Stimulated activated naive CD4-positive, alpha-beta T cell (primary cell): Measurements from ENCODE around the gene CNN3.

Source experiments
- DNase-seq, 6 experiments: peaks; one replicate each; lab custom pipeline; 2025; lab: John Stamatoyannopoulos, UW

CNN3 gene

GRCh38 chr1:94856004-94856403 lies 70.9 kb downstream of the CNN3 start:
- no peak for DNase-seq

DNA sequence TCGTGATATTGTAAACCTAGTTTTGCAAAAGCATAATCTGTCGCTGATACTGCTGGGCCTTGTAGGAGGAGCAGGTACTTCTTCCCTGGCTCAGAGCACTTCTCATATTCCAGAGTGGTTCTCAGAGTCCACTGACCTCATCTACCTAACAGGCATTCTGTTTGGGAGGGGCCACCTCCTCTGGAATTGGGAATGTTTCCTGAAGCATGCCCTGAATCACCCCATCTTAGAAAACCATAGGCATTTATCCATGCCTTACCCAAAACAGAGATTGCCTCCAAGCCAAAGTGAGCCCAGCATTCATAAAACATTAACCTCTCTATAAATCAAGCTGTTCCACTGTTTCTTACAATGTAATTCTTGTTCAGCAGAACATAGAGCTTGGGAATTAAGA lies 71.6 kb downstream of the CNN3 start:
- no peak for DNase-seq

DNA sequence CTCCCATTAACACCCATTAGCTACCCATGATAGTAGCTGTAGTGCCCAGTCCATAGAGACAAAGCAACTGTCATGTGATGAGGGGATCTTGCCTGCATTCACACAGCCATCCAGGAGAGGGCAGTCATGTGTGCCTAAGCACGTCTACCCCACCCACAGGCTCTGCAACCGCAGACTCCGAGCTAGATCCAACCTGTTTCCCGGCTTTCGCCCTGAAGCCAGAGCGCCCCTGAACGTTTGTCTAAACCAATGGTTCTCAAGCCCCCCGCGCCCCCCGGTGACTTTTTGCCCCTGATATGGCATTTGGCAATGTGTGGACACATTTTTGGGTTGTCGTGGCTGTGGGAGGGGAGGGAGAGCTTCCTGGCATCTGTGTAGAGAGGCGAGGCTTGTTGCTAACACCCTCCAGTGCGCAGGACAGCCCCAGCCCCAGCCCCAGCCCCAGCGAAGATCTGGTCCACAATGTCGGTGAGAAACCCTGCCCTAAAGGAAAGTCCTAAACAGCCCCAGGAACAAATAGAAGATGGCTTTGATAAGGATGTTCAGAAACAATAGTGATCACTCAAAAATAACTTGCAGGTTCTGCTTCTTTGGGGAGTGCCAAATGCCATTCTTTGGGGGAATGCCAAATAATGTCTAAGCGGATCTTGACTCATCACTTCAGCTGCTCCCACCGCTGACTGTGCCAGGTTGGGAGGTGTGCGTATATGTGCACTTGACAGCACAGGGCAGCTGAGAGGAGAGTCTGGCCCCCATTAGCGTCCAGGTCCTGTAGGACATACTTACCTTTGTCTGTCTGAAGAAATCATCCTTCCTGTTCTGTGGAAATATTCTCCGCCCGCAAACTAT lies 72.2 kb downstream of the CNN3 start:
- peak; percentile 49 to 84 (median 66) for DNase-seq

GRCh38 chr1:94852788-94853187 lies 74.1 kb downstream of the CNN3 start:
- DNase-seq = no peak

GRCh38 chr1:94851571-94851970 lies 75.3 kb downstream of the CNN3 start:
- DNase-seq = no peak
